ENCODE measurements around the gene NPAS2. TPM values are rescaled to one million over a fixed set of nuclear protein-coding genes. Genes with fewer than 3 reads are reported as not detected.

NPAS2 gene
- total RNA-seq, 1 experiment from 2014 or later, result 0.16 TPM

- no peaks in the 10 kb centered on the region for H3K27me3 ChIP-seq
- no peaks in the 10 kb centered on the region for H3K36me3 ChIP-seq
- no peak for DNase-seq
- H3K9me3 ChIP-seq, result no peaks in the 10 kb centered on the region
- no peak overlapping the region for H3K4me3 ChIP-seq
These were observed 168.0 kb downstream of the NPAS2 start for GRCh38 chr2:100987974-100988373.

DNA sequence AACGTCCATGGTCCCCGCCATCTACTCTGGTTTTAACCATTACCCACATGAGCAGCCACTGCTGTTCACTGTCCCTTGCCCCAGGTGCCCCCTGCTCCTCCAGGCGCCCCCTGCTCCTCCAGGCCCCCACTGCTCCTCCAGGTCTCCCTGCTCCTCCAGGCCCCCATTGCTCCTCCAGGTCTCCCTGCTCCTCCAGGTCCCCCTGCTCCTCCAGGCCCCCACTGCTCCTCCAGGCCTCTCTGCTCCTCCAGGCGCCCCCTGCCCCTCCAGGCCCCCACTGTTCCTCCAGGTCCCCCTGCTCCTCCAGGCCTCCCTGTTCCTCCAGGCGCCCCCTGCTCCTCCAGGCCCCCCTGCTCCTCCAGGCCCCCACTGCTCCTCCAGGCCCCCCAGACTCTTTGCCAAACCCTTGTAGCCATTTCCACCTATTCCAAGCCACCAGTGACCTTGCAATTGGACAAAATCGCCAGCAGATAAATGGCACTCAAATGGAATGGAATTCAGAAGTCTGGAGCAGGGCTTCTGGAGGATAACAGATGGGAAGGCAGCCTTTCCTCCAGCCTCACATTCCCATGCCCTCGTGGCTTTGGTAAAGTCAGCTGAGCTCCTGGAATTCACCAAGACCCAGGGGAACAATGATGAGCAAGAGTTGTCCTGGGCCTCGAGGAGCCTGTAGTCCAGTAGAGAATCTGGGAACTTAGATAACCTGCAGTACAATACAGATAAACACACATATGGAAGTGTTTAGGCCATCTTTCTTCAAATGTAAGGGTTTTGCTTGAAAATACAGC, 168.9 kb downstream of the NPAS2 start:
- Histone ChIP-seq H3K36me3 (no peaks in the 10 kb centered on the region), H3K9me3 (no peaks in the 10 kb centered on the region), H3K27me3 (no peaks in the 10 kb centered on the region), H3K4me3 (no peak overlapping the region)
- no peak for DNase-seq

DNA sequence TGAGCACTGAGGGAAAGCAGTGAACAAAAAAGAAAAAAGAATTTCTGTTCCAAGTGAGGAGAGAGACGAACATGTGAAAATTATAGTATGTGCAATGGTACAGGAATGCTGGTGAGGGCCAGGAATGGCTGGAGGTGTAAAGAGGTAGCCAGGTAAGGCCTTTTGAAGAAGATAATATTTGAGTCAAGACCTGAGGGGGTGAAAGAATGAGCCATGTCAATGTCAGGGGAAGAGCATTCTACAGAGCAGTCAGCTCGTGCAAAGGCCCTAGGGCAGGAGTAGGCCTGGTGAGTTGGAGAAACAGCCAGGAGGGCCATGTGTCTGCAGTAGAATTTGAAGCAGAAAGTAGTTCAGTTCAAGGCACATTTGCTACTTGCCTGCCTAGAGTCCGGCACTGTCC, 169.7 kb downstream of the NPAS2 start:
- Histone ChIP-seq H3K36me3 (no peaks in the 10 kb centered on the region), H3K27me3 (no peaks in the 10 kb centered on the region), H3K9me3 (no peaks in the 10 kb centered on the region), H3K4me3 (no peak overlapping the region)
- no peak for DNase-seq

- DNase-seq, result no peak
- H3K9me3 ChIP-seq, result no peaks in the 10 kb centered on the region
- no peak overlapping the region for H3K4me3 ChIP-seq
- no peaks in the 10 kb centered on the region for H3K27me3 ChIP-seq
- no peaks in the 10 kb centered on the region for H3K36me3 ChIP-seq
These were observed 170.2 kb downstream of the NPAS2 start for GRCh38 chr2:100990166-100990565.

DNA sequence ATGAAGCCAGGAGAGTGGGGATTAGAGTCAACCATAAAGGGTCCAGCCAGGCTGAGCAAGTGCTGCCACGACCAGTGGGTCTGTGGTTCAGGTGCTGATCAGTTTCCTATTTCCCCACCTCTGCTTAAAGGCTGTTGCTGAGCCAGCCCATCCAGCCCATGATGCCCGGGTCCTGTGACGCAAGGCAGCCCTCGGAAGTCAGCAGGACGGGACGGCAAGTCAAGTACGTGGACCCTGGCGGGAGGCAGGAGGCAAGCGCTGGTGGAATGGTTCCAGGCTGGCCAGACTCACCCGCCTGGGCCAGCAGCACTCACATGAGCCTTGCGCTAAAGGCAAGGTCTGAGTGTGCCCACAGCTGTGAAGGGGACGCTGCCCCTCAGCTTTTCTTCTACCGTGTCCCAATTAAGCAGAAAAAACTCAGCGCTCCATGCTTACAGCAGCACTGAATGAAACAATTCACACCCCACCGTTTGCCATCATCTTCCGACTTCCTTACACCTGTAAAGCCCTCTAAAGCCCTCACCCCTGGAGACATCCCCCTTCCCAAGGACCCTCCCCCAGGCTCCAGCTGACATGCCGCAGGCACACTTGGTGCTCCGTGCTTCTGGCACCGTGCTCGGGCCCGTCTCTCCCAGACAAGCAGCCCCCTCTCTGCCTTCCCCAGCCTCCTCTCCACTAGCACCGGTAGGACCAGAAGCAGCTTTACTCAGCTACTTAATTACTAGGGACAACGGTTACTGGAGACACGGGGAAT, 170.9 kb downstream of the NPAS2 start:
- no peak for DNase-seq
- Histone ChIP-seq H3K27me3 (no peaks in the 10 kb centered on the region), H3K4me3 (no peak overlapping the region), H3K9me3 (no peaks in the 10 kb centered on the region), H3K36me3 (no peaks in the 10 kb centered on the region)

GRCh38 chr2:100991404-100991773, 171.4 kb downstream of the NPAS2 start:
- no peaks in the 10 kb centered on the region for H3K36me3 ChIP-seq
- H3K9me3 ChIP-seq, result no peaks in the 10 kb centered on the region
- DNase-seq, result no peak
- H3K27me3 ChIP-seq, result no peaks in the 10 kb centered on the region
- H3K4me3 ChIP-seq, result no peak overlapping the region

DNA sequence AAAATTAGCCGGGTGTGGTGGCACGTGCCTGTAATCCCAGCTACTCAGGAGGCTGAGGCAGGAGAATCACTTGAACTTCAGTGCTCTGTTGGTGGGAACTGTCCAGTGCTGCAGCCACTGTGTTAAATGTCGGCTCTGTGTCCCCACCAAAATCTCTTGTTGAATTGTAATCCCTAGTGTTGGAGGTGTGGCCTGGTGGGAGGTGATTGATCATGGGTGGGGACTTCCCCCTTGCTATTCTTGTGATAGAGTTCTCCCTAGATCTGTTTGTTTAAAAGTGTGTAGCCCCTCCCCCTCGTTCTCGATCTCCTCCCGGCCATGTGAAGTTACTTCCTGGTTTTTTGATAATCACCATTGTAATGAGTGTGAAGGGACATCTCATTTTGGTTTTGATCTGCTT, 172.3 kb downstream of the NPAS2 start:
- DNase-seq, result no peak
- no peaks in the 10 kb centered on the region for H3K27me3 ChIP-seq
- H3K4me3 ChIP-seq, result no peak overlapping the region
- no peaks in the 10 kb centered on the region for H3K36me3 ChIP-seq
- no peaks in the 10 kb centered on the region for H3K9me3 ChIP-seq

GRCh38 chr2:100993294-100993693, 173.4 kb downstream of the NPAS2 start:
- H3K27me3 ChIP-seq, result no peaks in the 10 kb centered on the region
- H3K4me3 ChIP-seq, result no peak overlapping the region
- no peak for DNase-seq
- no peaks in the 10 kb centered on the region for H3K9me3 ChIP-seq
- no peaks in the 10 kb centered on the region for H3K36me3 ChIP-seq

DNA sequence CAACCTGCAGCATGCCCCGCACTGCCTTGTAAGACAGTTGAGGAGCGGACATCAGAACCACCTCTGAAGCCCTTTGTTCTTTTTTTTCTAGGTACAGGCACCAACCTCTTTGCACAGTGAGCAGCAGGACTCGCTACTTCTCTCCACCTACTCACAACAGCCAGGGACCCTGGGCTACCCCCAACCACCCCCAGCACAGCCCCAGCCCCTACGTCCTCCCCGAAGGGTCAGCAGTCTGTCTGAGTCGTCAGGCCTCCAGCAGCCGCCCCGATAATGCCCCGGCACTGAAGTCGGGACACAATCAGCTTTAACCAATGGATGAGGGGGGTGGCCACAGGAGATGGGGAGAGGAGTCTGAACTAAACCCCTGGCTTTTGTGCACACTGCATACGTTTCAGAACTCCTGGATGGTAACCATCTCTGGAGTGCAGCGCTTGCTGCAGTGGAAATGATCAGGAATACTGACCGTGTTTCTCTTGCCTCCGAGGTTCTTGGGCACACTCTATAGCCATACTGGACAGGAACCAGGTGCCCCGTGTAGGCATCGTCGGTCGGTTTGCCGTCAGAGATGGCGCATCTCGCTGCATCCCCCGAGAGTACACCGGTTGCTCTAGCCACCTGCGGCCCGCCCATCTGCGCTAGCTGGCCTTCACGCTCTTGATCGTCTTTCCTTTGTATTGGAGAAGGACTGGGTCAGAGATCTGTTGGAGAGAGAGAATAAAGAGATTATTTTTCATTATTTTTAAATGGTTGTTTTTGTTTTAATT, 175.6 kb downstream of the NPAS2 start:
- H3K36me3 ChIP-seq, result no peaks in the 10 kb centered on the region
- no peak for DNase-seq
- no peak overlapping the region for H3K4me3 ChIP-seq
- H3K9me3 ChIP-seq, result no peaks in the 10 kb centered on the region
- no peaks in the 10 kb centered on the region for H3K27me3 ChIP-seq

- Histone ChIP-seq H3K9me3 (no peaks in the 10 kb centered on the region), H3K36me3 (peaks cover 4% of the 10 kb centered on the region), H3K27me3 (no peaks in the 10 kb centered on the region), H3K4me3 (no peak overlapping the region)
- DNase-seq, result no peak
These were observed 177.7 kb downstream of the NPAS2 start for GRCh38 chr2:100997509-100998234.

- H3K4me3 ChIP-seq, result no peak overlapping the region
- DNase-seq, result no peak
- H3K36me3 ChIP-seq, result peaks cover 10% of the 10 kb centered on the region
- H3K27me3 ChIP-seq, result no peaks in the 10 kb centered on the region
- H3K9me3 ChIP-seq, result no peaks in the 10 kb centered on the region
These were observed 178.3 kb downstream of the NPAS2 start for GRCh38 chr2:100998235-100998573.

GRCh38 chr2:100999995-101000394, 180.1 kb downstream of the NPAS2 start:
- no peaks in the 10 kb centered on the region for H3K9me3 ChIP-seq
- H3K4me3 ChIP-seq, result no peak overlapping the region
- no peaks in the 10 kb centered on the region for H3K27me3 ChIP-seq
- no peak for DNase-seq
- H3K36me3 ChIP-seq, result peaks cover 27% of the 10 kb centered on the region

DNA sequence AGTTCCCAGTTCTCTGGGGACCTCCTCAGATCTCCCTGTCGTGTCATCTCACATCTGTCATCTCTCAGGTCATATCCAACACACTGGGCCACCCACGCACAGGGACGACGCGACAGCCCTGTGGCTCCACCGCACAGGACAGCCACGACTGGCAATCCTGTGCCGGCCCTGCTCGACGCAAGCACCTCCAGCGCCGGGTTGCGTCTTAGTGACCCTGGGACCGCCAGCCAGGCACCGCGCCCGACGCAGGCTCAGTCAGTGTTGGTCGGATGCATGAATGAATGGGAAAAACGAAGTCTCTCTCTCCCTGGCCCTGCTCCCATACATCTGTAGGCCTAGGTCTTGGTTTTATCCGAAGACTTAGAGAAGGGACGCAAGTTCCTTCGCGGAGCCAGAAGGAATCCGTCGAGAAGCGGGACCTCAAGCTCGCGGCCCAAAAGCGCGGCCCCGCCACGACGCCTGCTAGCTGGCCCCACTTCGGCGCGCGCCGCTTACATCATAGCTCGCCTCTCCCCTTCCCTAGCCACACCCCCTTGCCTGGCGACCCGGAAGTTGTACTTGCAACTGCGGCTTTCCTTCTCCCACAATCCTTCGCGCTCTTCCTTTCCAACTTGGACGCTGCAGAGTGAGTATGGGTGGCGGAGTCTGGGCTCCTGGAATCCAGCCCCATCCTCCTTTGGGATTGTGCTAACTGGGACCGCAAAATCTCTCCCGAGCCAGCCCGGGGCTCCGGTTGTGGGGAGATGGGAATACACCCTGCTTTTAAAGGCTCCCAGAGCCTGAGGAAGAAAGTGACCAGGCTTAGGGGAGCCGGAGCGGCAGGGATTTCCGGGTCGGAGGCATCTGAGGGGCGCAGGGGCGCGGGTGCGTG, 182.0 kb downstream of the NPAS2 start, which contains the start of gene RPL31:
Gene RPL31, plus strand, starts transcription at position 599 of the 871 bp plus-strand sequence. CDS start 413 bp downstream, outside the sequence.
- DNase-seq, result peak; percentile 98
- no peaks in the 10 kb centered on the region for H3K27me3 ChIP-seq
- peaks cover 47% of the 10 kb centered on the region for H3K36me3 ChIP-seq
- peak within 1 kb of the TSS; percentile 95 for H3K4me3 ChIP-seq
- no peaks in the 10 kb centered on the region for H3K9me3 ChIP-seq

DNA sequence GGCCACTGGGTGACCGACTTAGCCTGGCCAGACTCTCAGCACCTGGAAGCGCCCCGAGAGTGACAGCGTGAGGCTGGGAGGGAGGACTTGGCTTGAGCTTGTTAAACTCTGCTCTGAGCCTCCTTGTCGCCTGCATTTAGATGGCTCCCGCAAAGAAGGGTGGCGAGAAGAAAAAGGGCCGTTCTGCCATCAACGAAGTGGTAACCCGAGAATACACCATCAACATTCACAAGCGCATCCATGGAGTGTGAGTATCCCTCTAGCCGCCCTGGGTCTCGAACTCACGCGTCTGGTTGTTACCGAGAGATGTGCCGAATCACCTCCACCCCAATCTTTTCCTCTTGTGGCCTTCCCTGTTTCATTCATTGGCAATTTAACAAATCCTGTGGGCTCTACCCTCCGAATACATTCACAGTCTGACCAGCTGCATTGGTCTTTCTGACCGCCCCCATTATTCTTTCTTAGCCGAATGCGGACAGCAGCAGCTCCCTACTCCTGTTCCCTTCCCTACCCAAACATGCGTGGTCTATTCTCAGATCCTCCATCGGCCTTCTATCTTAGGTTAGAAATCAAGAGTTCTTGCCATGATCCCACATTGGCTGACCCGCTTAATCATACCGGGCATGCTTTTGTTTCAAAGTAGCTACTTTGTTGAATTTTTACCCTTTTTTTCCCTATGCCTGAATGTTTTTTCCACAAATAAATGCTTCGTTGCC, 182.8 kb downstream of the NPAS2 start:
- Histone ChIP-seq H3K27me3 (no peaks in the 10 kb centered on the region), H3K9me3 (no peaks in the 10 kb centered on the region), H3K36me3 (peaks cover 55% of the 10 kb centered on the region), H3K4me3 (peak overlapping the region; percentile 95)
- DNase-seq, result peak; percentile 23

GRCh38 chr2:101003278-101003775, 183.4 kb downstream of the NPAS2 start:
- no peak for DNase-seq
- Histone ChIP-seq H3K36me3 (peaks cover 61% of the 10 kb centered on the region), H3K4me3 (peak overlapping the region; percentile 95), H3K27me3 (no peaks in the 10 kb centered on the region), H3K9me3 (no peaks in the 10 kb centered on the region)
